ENCODE results near the gene PNLIPRP3.

DNA sequence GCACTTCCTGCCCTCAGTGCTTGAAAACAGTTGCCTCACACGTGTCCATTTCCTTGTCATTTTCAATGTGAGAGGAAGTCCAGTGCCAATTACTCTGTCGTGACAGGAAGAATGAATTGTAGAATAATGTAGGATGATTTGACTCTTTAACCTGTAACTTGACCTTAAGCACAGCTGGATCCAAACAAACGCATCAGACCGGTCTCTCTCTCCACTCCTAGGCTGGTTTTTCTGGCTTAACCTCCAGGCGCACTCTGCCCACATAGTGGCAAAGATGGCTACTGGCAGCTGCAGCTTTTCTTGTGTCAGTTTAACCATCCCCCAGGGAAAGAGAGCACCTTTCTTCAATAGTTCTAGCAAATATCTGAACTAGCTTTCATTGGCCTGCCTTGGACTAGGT lies 29.4 kb upstream of the PNLIPRP3 start:
- TF ChIP-seq, protein P1, sequence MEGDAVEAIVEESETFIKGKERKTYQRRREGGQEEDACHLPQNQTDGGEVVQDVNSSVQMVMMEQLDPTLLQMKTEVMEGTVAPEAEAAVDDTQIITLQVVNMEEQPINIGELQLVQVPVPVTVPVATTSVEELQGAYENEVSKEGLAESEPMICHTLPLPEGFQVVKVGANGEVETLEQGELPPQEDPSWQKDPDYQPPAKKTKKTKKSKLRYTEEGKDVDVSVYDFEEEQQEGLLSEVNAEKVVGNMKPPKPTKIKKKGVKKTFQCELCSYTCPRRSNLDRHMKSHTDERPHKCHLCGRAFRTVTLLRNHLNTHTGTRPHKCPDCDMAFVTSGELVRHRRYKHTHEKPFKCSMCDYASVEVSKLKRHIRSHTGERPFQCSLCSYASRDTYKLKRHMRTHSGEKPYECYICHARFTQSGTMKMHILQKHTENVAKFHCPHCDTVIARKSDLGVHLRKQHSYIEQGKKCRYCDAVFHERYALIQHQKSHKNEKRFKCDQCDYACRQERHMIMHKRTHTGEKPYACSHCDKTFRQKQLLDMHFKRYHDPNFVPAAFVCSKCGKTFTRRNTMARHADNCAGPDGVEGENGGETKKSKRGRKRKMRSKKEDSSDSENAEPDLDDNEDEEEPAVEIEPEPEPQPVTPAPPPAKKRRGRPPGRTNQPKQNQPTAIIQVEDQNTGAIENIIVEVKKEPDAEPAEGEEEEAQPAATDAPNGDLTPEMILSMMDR (conservative IDR thresholded peaks at IDR 0.05; ENCODE audit: low read length), result no peak
- no peak for TF ChIP-seq EZH2phosphoT487 (IDR thresholded peaks at IDR 0.05; ENCODE audit: borderline replicate concordance)
